H1 (cell line): Measurements from ENCODE around the gene PIGV. TPM values are rescaled to one million over a fixed set of nuclear protein-coding genes. Genes with fewer than 3 reads are reported as not detected.
A peak's percentile ranks its signal among the peaks of the same experiment; 100 is the strongest.

Experiments used
- CTCF ChIA-PET: fragments of 300-600 bp; sonication (Branson Sonifier 250); formaldehyde crosslinking; loops from one replicate; lab custom pipeline; 2021; ENCODE audit not compliant: partially characterized antibody; lab: Charles Lee
- POLR2A ChIA-PET: fragments of 300-600 bp; sonication (Branson Sonifier 250); formaldehyde crosslinking; loops from one replicate; lab custom pipeline; 2021; ENCODE audit warnings: inconsistent platforms; ENCODE audit not compliant: partially characterized antibody; lab: Charles Lee
- DNase-seq, 2 experiments: peaks; one replicate each; pipeline versions ENCODE4 v3.0.0 to v3.0.0-alpha.2; 2010 to 2022; ENCODE audit warnings: low spot score in 2 of 2, low read depth in 1 of 2, mixed read lengths in 1 of 2
- FAIRE-seq: peaks from 2 replicates; lab custom pipeline; 2011; peaks lifted over from hg19 to GRCh38; lab: Jason Lieb, UNC
- H2AFZ ChIP-seq: 2 replicates; pipeline ENCODE4 v1.8.1; 2012; ENCODE audit warnings: low read length, inconsistent platforms
- H2AK5ac ChIP-seq: 2 replicates; pipeline ENCODE4 v1.6.1; 2013; ENCODE audit warnings: low read depth, low read length
- H2BK120ac ChIP-seq: replicated peaks from 2 replicates; pipeline ENCODE3; 2013; ENCODE audit warnings: low read depth, low read length, inconsistent platforms
- H2BK12ac ChIP-seq: 2 replicates; pipeline ENCODE4 v1.6.1; 2013; ENCODE audit warnings: low read depth, low read length
- H2BK15ac ChIP-seq: 2 replicates; pipeline ENCODE4 v1.6.1; 2013; ENCODE audit warnings: low read length
- H2BK20ac ChIP-seq: 2 replicates; pipeline ENCODE4 v1.6.1; 2013; ENCODE audit warnings: low read length
- H2BK5ac ChIP-seq: 2 replicates; pipeline ENCODE4 v1.6.1; 2013; ENCODE audit warnings: low read depth, low read length
- H3K14ac ChIP-seq: 2 replicates; pipeline ENCODE4 v1.6.1; 2013; ENCODE audit warnings: inconsistent platforms; ENCODE audit not compliant: insufficient read length
- H3K18ac ChIP-seq: 2 replicates; pipeline ENCODE4 v1.6.1; 2013; ENCODE audit warnings: low read length; ENCODE audit errors: extremely low read depth
- H3K23ac ChIP-seq: 2 replicates; pipeline ENCODE4 v1.6.1; 2013; ENCODE audit warnings: inconsistent platforms; ENCODE audit not compliant: insufficient read length
- H3K23me2 ChIP-seq: 2 replicates; pipeline ENCODE4 v1.6.1; 2013; ENCODE audit warnings: low read depth, low read length
- H3K27ac ChIP-seq: 2 replicates; pipeline ENCODE4 v1.6.1; 2011; ENCODE audit warnings: low read depth, low read length, inconsistent platforms
- H3K27me3 ChIP-seq, 4 experiments: replicated peaks in 1 of 4; 1 replicate in 1 of 4; 2 replicates in 3 of 4; pipeline versions ENCODE4 v1.6.1 to v1.8.1; 2011 to 2013; ENCODE audit warnings: low read length in 3 of 4, mild to moderate bottlenecking in 3 of 4, inconsistent platforms in 2 of 4, mixed read lengths in 2 of 4, moderate library complexity in 1 of 4; ENCODE audit not compliant: control insufficient read depth in 3 of 4, insufficient read depth in 3 of 4; ENCODE audit errors: extremely low read depth in 1 of 4
- H3K36me3 ChIP-seq, 4 experiments: 2 replicates each; pipeline versions ENCODE4 v1.6.1 to v1.8.1; 2011 to 2013; ENCODE audit warnings: mild to moderate bottlenecking in 4 of 4, low read length in 3 of 4, moderate library complexity in 2 of 4, control low read depth in 1 of 4, inconsistent platforms in 1 of 4; ENCODE audit not compliant: insufficient read depth in 4 of 4, control insufficient read depth in 2 of 4
- H3K4ac ChIP-seq: replicated peaks from 2 replicates; pipeline ENCODE3; 2013; ENCODE audit warnings: low read length, low read depth, mixed read lengths, inconsistent platforms; ENCODE audit not compliant: insufficient read length
- H3K4me1 ChIP-seq, 4 experiments: replicated peaks in 1 of 4; 1 replicate in 1 of 4; 2 replicates in 3 of 4; pipeline versions ENCODE4 v1.6.1 to v1.8.1; 2011 to 2013; ENCODE audit warnings: low read length in 3 of 4, inconsistent platforms in 2 of 4, mixed read lengths in 1 of 4; ENCODE audit not compliant: insufficient read depth in 4 of 4, control insufficient read depth in 3 of 4
- H3K4me2 ChIP-seq, 2 experiments: 2 replicates each; pipeline versions ENCODE4 v1.6.1 to v1.8.1; 2011 to 2013; ENCODE audit warnings: low read depth in 2 of 2, low read length in 2 of 2, control low read depth in 1 of 2, inconsistent platforms in 1 of 2, mild to moderate bottlenecking in 1 of 2; ENCODE audit not compliant: insufficient read depth in 1 of 2
- H3K4me3 ChIP-seq, 4 experiments: fragments of 200-600, 300-600 bp in 1 of 4; sonication (generic), shearing (Covaris generic), sonication (Bioruptor Twin) in 1 of 4; 2 replicates each; pipeline versions ENCODE4 v1.5.1 to v1.8.1; 2011 to 2016; ENCODE audit warnings: low read length in 4 of 4, low read depth in 3 of 4, control low read depth in 2 of 4, inconsistent platforms in 2 of 4, mild to moderate bottlenecking in 2 of 4, mixed read lengths in 1 of 4, moderate library complexity in 1 of 4; ENCODE audit not compliant: insufficient read depth in 2 of 4; ENCODE audit errors: extremely low read depth in 1 of 4
- H3K56ac ChIP-seq: replicated peaks from 2 replicates; pipeline ENCODE3; 2013; ENCODE audit warnings: low read depth, mild to moderate bottlenecking, mixed read lengths, low read length, inconsistent platforms; ENCODE audit not compliant: insufficient read length
- H3K79me1 ChIP-seq: 2 replicates; pipeline ENCODE4 v1.6.1; 2013; ENCODE audit warnings: low read depth, low read length, control low read depth
- H3K79me2 ChIP-seq, 2 experiments: 2 replicates each; pipeline versions ENCODE4 v1.6.1 to v1.8.1; 2012 to 2013; ENCODE audit warnings: low read length in 2 of 2, mild to moderate bottlenecking in 2 of 2, inconsistent platforms in 1 of 2; ENCODE audit not compliant: insufficient read depth in 2 of 2, control insufficient read depth in 1 of 2
- H3K9ac ChIP-seq, 4 experiments: replicated peaks in 1 of 4; 1 replicate in 1 of 4; 2 replicates in 3 of 4; pipeline versions ENCODE4 v1.6.1 to v1.8.1; 2011 to 2013; ENCODE audit warnings: low read depth in 3 of 4, low read length in 3 of 4, control low read depth in 2 of 4, mild to moderate bottlenecking in 2 of 4, moderate library complexity in 2 of 4, inconsistent platforms in 1 of 4; ENCODE audit errors: extremely low read depth in 1 of 4
- H3K9me3 ChIP-seq, 2 experiments: 2 replicates each; pipeline versions ENCODE4 v1.6.1 to v1.8.1; 2012 to 2013; ENCODE audit warnings: mild to moderate bottlenecking in 2 of 2, moderate library complexity in 2 of 2, control low read depth in 1 of 2, inconsistent platforms in 1 of 2, low read depth in 1 of 2, low read length in 1 of 2, mixed read lengths in 1 of 2; ENCODE audit not compliant: insufficient read depth in 2 of 2
- H4K20me1 ChIP-seq, 2 experiments: replicated peaks in 1 of 2; 2 replicates each; pipeline versions ENCODE3 to v1.8.1; 2011 to 2013; ENCODE audit warnings: inconsistent platforms in 2 of 2, low read length in 2 of 2, mild to moderate bottlenecking in 1 of 2; ENCODE audit not compliant: insufficient read depth in 2 of 2, control insufficient read depth in 1 of 2
- H4K5ac ChIP-seq: 2 replicates; pipeline ENCODE4 v1.6.1; 2013; ENCODE audit warnings: low read length, low read depth, mixed read lengths, inconsistent platforms; ENCODE audit not compliant: insufficient read length
- H4K8ac ChIP-seq: 2 replicates; pipeline ENCODE4 v1.8.0; 2013; ENCODE audit warnings: mild to moderate bottlenecking, moderate library complexity, low read length, inconsistent platforms; ENCODE audit not compliant: insufficient read depth; ENCODE audit errors: extremely low read depth
- H4K91ac ChIP-seq: replicated peaks from 2 replicates; pipeline ENCODE3; 2013; ENCODE audit warnings: low read length, mixed read lengths, inconsistent platforms; ENCODE audit not compliant: insufficient read length
- BACH1 ChIP-seq: IDR thresholded peaks from 2 replicates; pipeline ENCODE4 v1.6.1; 2012; ENCODE audit warnings: low read length, improper control_type of control experiment
- GABPA ChIP-seq: IDR thresholded peaks from 2 replicates; pipeline ENCODE4 v1.6.1; 2011; ENCODE audit warnings: mild to moderate bottlenecking, low read length, moderate library complexity, borderline replicate concordance; ENCODE audit not compliant: insufficient read depth
- NRF1 ChIP-seq: IDR thresholded peaks from 2 replicates; pipeline ENCODE4 v1.6.1; 2011; ENCODE audit warnings: mild to moderate bottlenecking, low read depth, low read length, improper control_type of control experiment
- RBBP5 ChIP-seq: IDR thresholded peaks from 2 replicates; pipeline ENCODE4 v1.7.1; 2012; ENCODE audit warnings: low read depth, mild to moderate bottlenecking, inconsistent platforms, low read length, moderate library complexity, borderline replicate concordance
- SIN3A ChIP-seq, 2 experiments: IDR thresholded peaks in 1 of 2; conservative IDR thresholded peaks in 1 of 2; 2 replicates each; pipeline ENCODE4 v1.6.1; 2011 to 2012; ENCODE audit warnings: low read length in 2 of 2, improper control_type of control experiment in 1 of 2, low read depth in 1 of 2, mild to moderate bottlenecking in 1 of 2
- TEAD4 ChIP-seq: IDR thresholded peaks from 2 replicates; pipeline ENCODE4 v1.6.1; 2012; ENCODE audit warnings: low read depth, low read length, inconsistent platforms, mixed read lengths
- WGBS, 2 experiments: shearing (Covaris generic) in 1 of 2; methylation state at CpG; one replicate each; pipeline versions ENCODE4 v1.1.6 to v1.1.7; 2013 to 2015; ENCODE audit warnings: low lambda C conversion rate in 2 of 2, mixed read lengths in 2 of 2, inconsistent platforms in 1 of 2, low coverage in 1 of 2, missing lambda C conversion rate in 1 of 2; ENCODE audit not compliant: insufficient replicate concordance in 2 of 2, insufficient coverage in 1 of 2, insufficient read length in 1 of 2; ENCODE audit errors: extremely low coverage in 1 of 2, missing lambda C conversion rate in 1 of 2; 5-methylcytosine and 5-hydroxymethylcytosine counted together
- polyA plus RNA-seq, 7 experiments: library from polyadenylated mRNA; depleted of rRNA in 3 of 7; stranded (reverse) in 5 of 7; unstranded in 2 of 7; fragments of >200 nt in 5 of 7; fragments of 200-250 nt in 2 of 7; gene quantifications; 1 replicate in 5 of 7; 2 replicates in 1 of 7; 4 replicates in 1 of 7; pipeline versions ENCODE4 v1.2.1 to v1.2.3, GENCODE V29; 2011 to 2013; ENCODE audit warnings: missing spikeins in 2 of 7, mixed read lengths in 2 of 7
- total RNA-seq: library from RNA; stranded (reverse); fragmentation: NEBNext Ultra II Directional; extraction: Animal tissue kit (Norgen Biotek cat#: 25700); gene quantifications from 2 replicates; pipeline ENCODE4 v1.2.1, GENCODE V29; 2021

PIGV gene
- total and polyA plus RNA-seq, 2 of the 8 experiments (the other 6 are each of a cell fraction or from before 2014, with no cell fraction given): 8.5 to 20.9 TPM

DNA sequence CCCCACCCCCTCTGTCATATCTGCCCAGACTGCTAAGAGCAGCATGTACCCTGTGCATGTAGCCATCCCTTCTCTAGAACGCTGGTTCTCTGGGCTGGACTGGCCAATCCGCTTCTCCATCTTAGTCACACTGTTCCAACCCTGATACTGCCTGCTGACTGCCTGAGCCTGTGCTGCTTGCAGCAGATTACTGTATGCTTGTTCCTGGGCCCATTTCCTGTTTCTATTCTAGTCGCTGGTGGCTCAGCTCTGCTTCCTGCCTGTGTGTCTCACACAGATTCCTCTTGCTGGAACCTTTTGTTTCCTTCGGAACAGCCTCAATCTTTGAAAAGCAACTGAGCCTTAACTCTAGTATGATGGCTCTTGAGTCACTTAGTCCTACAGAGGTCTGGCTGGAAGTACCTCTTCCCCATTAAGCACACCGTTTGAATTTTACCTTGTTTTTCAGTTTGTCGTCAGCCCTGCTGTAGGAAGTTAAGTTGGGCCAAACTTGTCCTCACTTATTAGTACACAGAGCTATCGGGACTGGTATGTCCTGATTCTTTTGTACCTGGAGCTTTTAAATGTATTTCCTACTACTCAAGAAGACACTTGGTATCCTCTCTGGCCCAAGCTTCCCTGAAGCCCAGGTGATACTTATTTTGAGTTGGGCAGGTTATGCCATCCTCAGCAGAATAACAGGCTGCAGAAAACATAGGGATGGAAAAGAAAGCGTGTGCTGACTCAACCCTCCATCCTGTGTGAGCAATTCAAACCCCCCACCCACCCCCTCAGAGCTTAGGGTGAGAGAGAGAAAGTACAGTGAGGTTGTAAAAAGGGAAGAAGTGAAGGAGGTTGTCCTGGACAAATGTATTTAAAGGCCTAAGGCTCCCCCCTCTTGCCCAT is 43.4 kb upstream of the PIGV start:
- H3K4ac ChIP-seq: no peak overlapping the region
- no peak overlapping the region for H3K56ac ChIP-seq
- no peaks in the 10 kb centered on the region for H3K9me3 ChIP-seq
- no peak for FAIRE-seq
- no peak overlapping the region for H2BK15ac ChIP-seq
- H4K5ac ChIP-seq: no peak overlapping the region
- H3K4me1 ChIP-seq: peaks cover 0 to 8% (median 2%) of the 10 kb centered on the region in 4 experiments; a peak in 1 of 7 replicates
- H2BK120ac ChIP-seq: no peak overlapping the region
- TF ChIP-seq TEAD4 (no peak), NRF1 (no peak), SIN3A (conservative IDR thresholded peaks at IDR 0.05 in 1 of 2, IDR thresholded peaks at IDR 0.05 in 1 of 2; ENCODE audit: low read depth in 1 of 2, low read length in 2 of 2) (no peak), GABPA (peak; percentile 50; the same call in 1 of the 2 replicates), BACH1 (no peak), RBBP5 (no peak)
- peak overlapping the region; percentile 1; the same call in 1 of the 2 replicates for H2BK5ac ChIP-seq
- no peak overlapping the region for H3K23ac ChIP-seq
- ChIA-PET POLR2A (interaction anchor here (0.6 to 3.8 kb wide), 10 partner anchors 9 to 53 kb away, joined by 3 to 19 read pairs (median 3); partner anchors contain the start of gene PIGV), CTCF (interaction anchor here (0.7 to 2.9 kb wide), 11 partner anchors 14 to 147 kb away, joined by 3 to 12 read pairs (median 5); no protein-coding TSS in a partner anchor)
- peak in 1 of 2 experiments; percentile 59 for DNase-seq
- H3K36me3 ChIP-seq: peaks cover 21 to 61% (median 38%) of the 10 kb centered on the region in 4 experiments
- no peak overlapping the region for H3K4me3 ChIP-seq
- no peak overlapping the region for H3K27ac ChIP-seq
- H2BK12ac ChIP-seq: 0 out of 2 replicates have a peak overlapping the region, but pooled peaks have one; percentile 3
- no peak overlapping the region for H2AFZ ChIP-seq
- peaks cover 0 to 77% of the 10 kb centered on the region in 2 experiments for H3K79me2 ChIP-seq
- H2BK20ac ChIP-seq: no peak overlapping the region
- no peak overlapping the region for H3K4me2 ChIP-seq
- H3K18ac ChIP-seq: no peak overlapping the region; the same call in 1 of the 2 replicates
- peaks cover 5 to 23% of the 10 kb centered on the region in 2 experiments for H4K20me1 ChIP-seq
- WGBS, 2 experiments: 74% methylated on average over 8 of the region's 8 CpGs; no CpG with 5 or more reads in 1 of the 2 experiments
- peaks cover 12% of the 10 kb centered on the region for H3K79me1 ChIP-seq
- no peak overlapping the region for H4K91ac ChIP-seq
- H3K23me2 ChIP-seq: no peaks in the 10 kb centered on the region
- no peak overlapping the region for H2AK5ac ChIP-seq
- H3K27me3 ChIP-seq: no peaks in the 10 kb centered on the region
- H4K8ac ChIP-seq: no peak overlapping the region
- no peak overlapping the region for H3K9ac ChIP-seq
- no peak overlapping the region for H3K14ac ChIP-seq
